ENCODE measurements around the gene PHOSPHO2.

Gene PHOSPHO2, protein sequence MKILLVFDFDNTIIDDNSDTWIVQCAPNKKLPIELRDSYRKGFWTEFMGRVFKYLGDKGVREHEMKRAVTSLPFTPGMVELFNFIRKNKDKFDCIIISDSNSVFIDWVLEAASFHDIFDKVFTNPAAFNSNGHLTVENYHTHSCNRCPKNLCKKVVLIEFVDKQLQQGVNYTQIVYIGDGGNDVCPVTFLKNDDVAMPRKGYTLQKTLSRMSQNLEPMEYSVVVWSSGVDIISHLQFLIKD

GRCh38 chr2:169694113-169694893 lies at the start of gene PHOSPHO2, which contains the start of gene CFAP210:
TSS of gene PHOSPHO2 (plus strand) at chr2:169694469. CDS start at chr2:169700972, 6,503 bp downstream.
TSS of gene CFAP210 (minus strand) at chr2:169694405. CDS start at chr2:169694327, 78 bp downstream.
- DNase-seq = peak; percentile 99

GRCh38 chr2:169647496-169647895 lies 46.8 kb upstream of the PHOSPHO2 start:
- no peak for DNase-seq

GRCh38 chr2:169649278-169649677 lies 45.0 kb upstream of the PHOSPHO2 start:
- no peak for DNase-seq

GRCh38 chr2:169653636-169654035 lies 40.6 kb upstream of the PHOSPHO2 start:
- DNase-seq = no peak

DNA sequence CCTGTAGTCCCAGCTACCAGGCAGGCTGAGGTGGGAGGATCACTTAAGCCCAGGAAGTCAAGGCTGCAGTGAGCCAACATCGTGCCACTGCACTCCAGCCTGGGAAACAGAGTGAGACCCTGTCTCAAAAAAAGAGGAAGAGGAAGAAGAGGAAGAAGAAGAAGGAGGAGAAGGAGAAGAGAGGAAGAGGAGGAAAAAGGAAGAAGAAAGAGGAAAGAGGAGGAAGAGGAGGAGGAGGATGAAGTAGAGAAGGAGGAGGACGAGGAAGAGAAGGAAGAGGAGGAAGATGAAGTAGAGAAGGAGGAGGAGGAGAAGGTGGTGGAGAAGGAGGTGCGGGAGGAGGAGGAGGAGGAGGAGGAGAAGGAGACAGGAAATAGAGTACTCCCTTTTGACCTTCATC lies 38.1 kb upstream of the PHOSPHO2 start:
- DNase-seq = peak; percentile 61

GRCh38 chr2:169658877-169659276 lies 35.4 kb upstream of the PHOSPHO2 start:
- DNase-seq = no peak

DNA sequence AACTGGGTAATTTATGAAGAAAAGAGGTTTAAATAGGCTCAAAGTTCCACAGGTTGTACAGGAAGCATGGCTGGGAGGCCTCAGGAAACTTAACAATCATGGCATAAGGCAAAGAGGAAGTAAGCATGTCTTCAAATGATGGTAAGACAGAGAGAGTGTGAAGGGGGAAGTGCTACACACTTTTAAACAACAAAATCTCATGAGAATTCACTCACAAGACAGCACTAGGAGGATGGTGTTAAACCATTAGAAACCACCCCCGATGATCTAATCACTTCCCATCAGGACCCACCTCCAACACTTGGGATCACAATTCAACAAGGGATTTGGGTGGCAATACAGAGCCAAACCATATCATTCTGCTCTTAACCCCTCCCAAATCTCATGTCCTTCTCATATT lies 34.9 kb upstream of the PHOSPHO2 start:
- no peak for DNase-seq

DNA sequence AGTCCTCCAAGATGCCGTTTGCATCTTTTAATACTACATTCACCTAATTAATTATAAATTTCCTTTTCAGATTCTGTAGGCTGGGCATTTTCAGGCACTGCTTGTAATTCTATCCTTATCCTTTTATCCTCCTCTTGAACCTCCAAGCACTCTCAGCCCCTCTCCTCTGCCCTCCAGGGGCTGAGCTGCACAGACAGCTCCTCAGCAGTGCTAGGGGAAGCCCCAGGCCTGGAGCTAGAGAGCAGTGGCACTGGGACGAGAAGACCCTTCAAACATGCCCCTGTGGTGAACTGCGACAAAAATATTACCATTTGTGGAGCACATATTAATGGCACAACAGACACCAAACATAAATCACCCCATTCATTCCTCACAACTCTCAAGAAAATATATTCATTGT lies 33.0 kb upstream of the PHOSPHO2 start:
- DNase-seq = no peak

GRCh38 chr2:169662744-169663143 lies 31.5 kb upstream of the PHOSPHO2 start:
- no peak for DNase-seq

DNA sequence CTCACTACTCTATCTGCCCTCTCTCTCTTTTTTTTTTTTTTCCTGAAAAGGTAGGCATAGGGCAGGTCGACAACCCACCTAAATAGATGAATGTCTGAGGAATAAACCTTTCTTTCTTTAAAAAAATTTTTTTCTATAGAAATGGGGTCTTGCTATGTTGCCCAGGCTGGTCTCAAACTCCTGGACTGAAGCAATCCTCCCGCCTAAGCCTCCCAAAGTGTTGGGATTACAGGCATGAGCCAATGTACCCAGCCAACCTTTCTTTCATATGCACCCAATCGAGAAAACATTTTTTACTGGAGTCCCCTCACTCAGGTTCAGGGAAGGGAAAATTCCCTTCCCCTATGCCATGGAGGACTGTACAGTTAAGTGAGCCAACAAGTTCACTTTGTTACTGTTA lies 31.0 kb upstream of the PHOSPHO2 start:
- no peak for DNase-seq

DNA sequence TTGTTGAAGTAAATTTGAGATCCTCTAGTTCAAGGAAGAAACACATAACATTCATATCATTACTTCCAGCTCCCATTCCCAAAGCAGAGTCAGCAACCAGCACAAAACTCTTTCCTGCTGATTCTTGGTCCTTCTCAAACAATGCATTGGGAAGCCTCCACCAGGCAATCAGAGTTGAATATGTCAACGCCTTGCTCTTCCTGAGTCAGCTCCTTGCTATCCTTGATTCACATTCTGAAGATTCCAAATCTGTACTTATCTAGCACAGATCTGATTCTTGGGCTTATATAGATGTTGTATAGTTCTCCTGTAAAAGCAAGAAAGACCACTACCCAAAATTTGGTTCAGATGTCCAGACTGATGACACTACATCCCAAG lies 29.7 kb upstream of the PHOSPHO2 start:
- no peak for DNase-seq

- DNase-seq = no peak
Measured at GRCh38 chr2:169664978-169665930, 29.0 kb upstream of the PHOSPHO2 start.

DNA sequence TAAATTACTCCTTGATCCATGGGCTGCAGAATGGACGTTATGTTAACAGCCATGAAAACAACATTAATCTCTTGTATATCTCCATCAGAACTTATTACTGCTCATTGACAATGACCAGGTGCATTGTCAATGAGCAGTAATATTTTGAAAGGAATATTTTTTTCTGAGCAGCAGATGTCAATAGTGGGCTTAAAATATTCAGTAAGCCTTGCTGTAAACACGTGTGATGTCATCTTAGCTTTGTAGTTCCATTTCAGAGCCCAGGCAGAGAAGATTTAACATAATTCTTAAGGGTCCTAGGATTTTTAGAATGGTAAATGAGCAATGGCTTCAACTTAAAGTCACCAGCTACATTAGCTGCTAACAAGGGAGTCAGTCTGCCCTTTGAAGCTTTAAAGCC lies 26.7 kb upstream of the PHOSPHO2 start:
- DNase-seq = no peak

GRCh38 chr2:169670215-169670651 lies 24.0 kb upstream of the PHOSPHO2 start:
- DNase-seq = no peak

GRCh38 chr2:169670937-169671336 lies 23.3 kb upstream of the PHOSPHO2 start:
- no peak for DNase-seq

GRCh38 chr2:169672406-169672805 lies 21.9 kb upstream of the PHOSPHO2 start:
- no peak for DNase-seq

- no peak for DNase-seq
Measured at GRCh38 chr2:169673106-169673505, 21.2 kb upstream of the PHOSPHO2 start.

DNA sequence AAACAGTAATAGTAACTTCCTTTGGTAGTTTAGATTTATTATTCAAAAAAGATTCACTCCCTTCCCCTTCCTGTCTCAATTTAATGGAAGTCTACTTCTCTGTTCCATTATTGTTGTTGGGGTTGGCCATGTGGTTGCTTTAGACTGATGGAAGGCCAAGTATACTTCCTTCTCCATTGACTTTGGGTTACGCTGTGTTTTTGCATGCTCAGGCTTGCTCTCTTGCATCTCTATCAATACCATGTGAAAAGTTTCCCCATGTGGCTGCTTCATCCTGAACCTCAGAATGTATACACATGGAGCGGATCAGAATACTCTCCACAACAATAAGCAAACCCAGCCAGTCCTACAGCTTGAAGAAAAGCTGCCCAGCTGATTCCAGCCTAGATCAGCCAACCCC lies 20.3 kb upstream of the PHOSPHO2 start:
- DNase-seq = no peak

DNA sequence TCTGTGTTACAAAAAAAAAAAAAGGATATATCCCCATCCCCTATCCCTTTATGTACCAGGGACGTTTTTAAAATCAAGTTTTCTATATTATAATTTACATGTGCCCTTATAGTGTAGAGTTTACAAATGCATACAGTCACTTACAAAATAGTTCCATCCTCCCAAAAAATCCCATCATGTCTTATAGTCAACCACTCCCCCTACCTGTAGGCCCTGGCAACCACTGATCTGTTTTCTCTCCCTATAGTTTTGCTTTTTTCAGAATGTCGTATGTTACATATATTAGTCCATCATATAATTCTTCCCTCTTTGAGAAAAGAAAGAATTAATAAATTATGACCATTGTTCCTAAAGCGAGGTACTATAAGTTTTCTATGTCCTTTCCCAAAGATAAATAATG lies 17.9 kb upstream of the PHOSPHO2 start:
- DNase-seq = no peak

GRCh38 chr2:169676850-169677249 lies 17.4 kb upstream of the PHOSPHO2 start:
- DNase-seq = no peak

GRCh38 chr2:169683054-169683424 lies 11.2 kb upstream of the PHOSPHO2 start:
- no peak for DNase-seq

- no peak for DNase-seq
Measured at GRCh38 chr2:169683425-169684134, 10.7 kb upstream of the PHOSPHO2 start.

GRCh38 chr2:169684135-169684565 lies 10.1 kb upstream of the PHOSPHO2 start:
- DNase-seq = no peak

All from islet precursor cell (in vitro differentiated cells).